CMK (cell line): ENCODE data around the gene SFMBT1.

Source experiments
- DNase-seq: peaks from one replicate; pipeline ENCODE4 v3.0.0-alpha.2; 2010; ENCODE audit warnings: low read depth

SFMBT1 gene

GRCh38 chr3:52923963-52924362 lies 121.9 kb downstream of the SFMBT1 start:
- no peak for DNase-seq

- no peak for DNase-seq
Measured at GRCh38 chr3:52920841-52921240, 125.0 kb downstream of the SFMBT1 start.

GRCh38 chr3:52917044-52917443 lies 128.8 kb downstream of the SFMBT1 start:
- DNase-seq, result no peak

GRCh38 chr3:52915294-52915693 lies 130.6 kb downstream of the SFMBT1 start:
- DNase-seq, result no peak

- peak; percentile 52 for DNase-seq
Measured at GRCh38 chr3:52912885-52913731, 132.8 kb downstream of the SFMBT1 start.

GRCh38 chr3:52910823-52911222 lies 135.1 kb downstream of the SFMBT1 start:
- no peak for DNase-seq

- DNase-seq, result no peak
Measured at GRCh38 chr3:52907497-52907896, 138.4 kb downstream of the SFMBT1 start.

GRCh38 chr3:52904552-52904951 lies 141.3 kb downstream of the SFMBT1 start:
- DNase-seq, result no peak

GRCh38 chr3:52904000-52904399 lies 141.9 kb downstream of the SFMBT1 start:
- no peak for DNase-seq

GRCh38 chr3:52897130-52898122 lies 148.4 kb downstream of the SFMBT1 start, which contains the start of gene STIMATE:
STIMATE (minus strand) TSS chr3:52897548; CDS start chr3:52897450, 98 bp downstream.
- DNase-seq, result peak; percentile 58

GRCh38 chr3:52896613-52897012 lies 149.3 kb downstream of the SFMBT1 start:
- DNase-seq, result no peak

- no peak for DNase-seq
Measured at GRCh38 chr3:52896151-52896550, 149.7 kb downstream of the SFMBT1 start.

GRCh38 chr3:52895418-52895817 lies 150.5 kb downstream of the SFMBT1 start:
- no peak for DNase-seq

GRCh38 chr3:52894756-52895155 lies 151.1 kb downstream of the SFMBT1 start:
- DNase-seq, result no peak

- no peak for DNase-seq
Measured at GRCh38 chr3:52893723-52894122, 152.2 kb downstream of the SFMBT1 start.

GRCh38 chr3:52892625-52893311 lies 153.1 kb downstream of the SFMBT1 start:
- DNase-seq, result no peak

GRCh38 chr3:52892290-52892624 lies 153.6 kb downstream of the SFMBT1 start:
- DNase-seq, result no peak

GRCh38 chr3:52891615-52892081 lies 154.2 kb downstream of the SFMBT1 start:
- DNase-seq, result no peak

- DNase-seq, result no peak
Measured at GRCh38 chr3:52891164-52891563, 154.7 kb downstream of the SFMBT1 start.

- DNase-seq, result no peak
Measured at GRCh38 chr3:52890735-52891134, 155.1 kb downstream of the SFMBT1 start.

- DNase-seq, result no peak
Measured at GRCh38 chr3:52889901-52890300, 156.0 kb downstream of the SFMBT1 start.

GRCh38 chr3:52887166-52887565 lies 158.7 kb downstream of the SFMBT1 start:
- no peak for DNase-seq
